OCI-LY3 (cell line): ENCODE results near the gene FCGR2B.
"Not testable (repeated sequence)": the region's sequence is repeated elsewhere in the genome, so short reads cannot be mapped to it uniquely, and the experiment has no call there.

ENCODE experiments used
- H2AFZ ChIP-seq: fragments of 200-600, 300-600 bp; shearing (Covaris generic); 2 replicates; pipeline ENCODE4 v1.6.0; 2014; ENCODE audit warnings: antibody characterized with exemption, low read depth, low read length
- H3K27ac ChIP-seq: fragments of 200-600, 300-600 bp; sonication (generic); 2 replicates; pipeline ENCODE4 v1.5.1; 2014; ENCODE audit warnings: mild to moderate bottlenecking, low read length, moderate library complexity, mixed read lengths
- H3K27me3 ChIP-seq: fragments of 200-600, 300-600 bp; sonication (generic); 2 replicates; pipeline ENCODE4 v1.6.1; 2014; ENCODE audit warnings: low read depth, low read length, mixed read lengths
- H3K36me3 ChIP-seq: fragments of 200-600, 300-600 bp; sonication (generic); replicated peaks from 2 replicates; pipeline ENCODE3; 2014; ENCODE audit warnings: low read depth, low read length, mixed read lengths
- H3K4me1 ChIP-seq: fragments of 300-600, 200-600 bp; sonication (generic); 2 replicates; pipeline ENCODE4 v1.6.1; 2014; ENCODE audit warnings: low read length, mixed read lengths
- H3K4me2 ChIP-seq: fragments of 200-600, 300-600 bp; sonication (generic); 2 replicates; pipeline ENCODE4 v1.6.1; 2014; ENCODE audit warnings: low read length, mixed read lengths
- H3K4me3 ChIP-seq: fragments of 300-600, 200-600 bp; sonication (generic); 2 replicates; pipeline ENCODE4 v1.5.1; 2014; ENCODE audit warnings: antibody characterized with exemption, mild to moderate bottlenecking, low read length, moderate library complexity
- H3K79me2 ChIP-seq: fragments of 300-600, 200-600 bp; shearing (Covaris generic); 2 replicates; pipeline ENCODE4 v1.6.1; 2014; ENCODE audit warnings: mild to moderate bottlenecking, low read length, mixed read lengths
- H3K9ac ChIP-seq: fragments of 300-600, 200-600 bp; shearing (Covaris generic); 2 replicates; pipeline ENCODE4 v1.6.0; 2014; ENCODE audit warnings: mild to moderate bottlenecking, low read length, moderate library complexity
- H3K9me3 ChIP-seq: fragments of 200-600, 300-600 bp; shearing (Covaris generic); 2 replicates; pipeline ENCODE4 v1.6.1; 2014; ENCODE audit warnings: low read length, mixed read lengths; ENCODE audit not compliant: insufficient read depth
- H4K20me1 ChIP-seq: fragments of 200-600, 300-600 bp; sonication (generic); 2 replicates; pipeline ENCODE4 v1.6.1; 2016; ENCODE audit warnings: low read length, mixed read lengths; ENCODE audit not compliant: insufficient read depth
- EZH2phosphoT487 ChIP-seq: fragments of 200-600 bp; shearing (Covaris generic); IDR thresholded peaks from 2 replicates; pipeline ENCODE4 v1.6.1; 2018; ENCODE audit warnings: antibody characterized with exemption, mixed run types, low read depth
- TF ChIP-seq, protein P1 (sequence below): fragments of 200-600, 300-600 bp; sonication (generic); IDR thresholded peaks from 2 replicates; pipeline ENCODE4 v1.5.1; 2014; ENCODE audit warnings: antibody characterized with exemption, low read length, low read depth

Gene FCGR2B

DNA sequence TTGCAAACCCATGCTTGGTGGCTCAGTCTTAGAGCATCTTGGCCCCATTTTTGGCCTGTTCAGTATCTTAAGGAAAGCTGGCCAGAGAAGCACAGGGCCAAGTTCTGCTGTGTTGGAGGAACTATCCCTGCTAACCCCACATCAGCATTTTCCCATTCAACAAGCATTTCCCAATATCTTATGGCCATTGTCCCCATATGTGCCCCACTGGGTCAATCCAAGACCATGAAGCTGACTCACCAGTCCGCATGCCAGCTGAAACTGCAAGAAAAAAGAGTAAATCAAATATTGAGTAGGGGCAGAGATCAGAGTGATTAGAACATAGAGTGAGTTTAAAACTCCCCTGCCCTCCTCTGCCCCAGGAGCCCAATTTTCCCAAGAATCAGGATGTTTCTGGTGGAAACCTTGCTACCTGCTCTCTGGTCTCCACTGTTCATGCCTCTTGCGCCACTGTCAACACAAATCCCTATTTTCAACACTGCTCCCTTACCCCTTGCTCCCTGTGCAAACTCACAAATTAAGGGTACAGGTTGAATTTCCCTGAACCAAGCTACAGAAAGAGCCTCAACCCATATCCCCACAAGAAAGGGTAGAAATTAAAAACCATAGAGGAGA lies 32.7 kb upstream of the FCGR2B start:
- not testable (repeated sequence) for H3K79me2 ChIP-seq, H3K36me3 ChIP-seq, H3K9ac ChIP-seq, H3K4me2 ChIP-seq, H3K4me1 ChIP-seq, H2AFZ ChIP-seq, H3K27ac ChIP-seq, H4K20me1 ChIP-seq, H3K4me3 ChIP-seq, H3K27me3 ChIP-seq, H3K9me3 ChIP-seq

DNA sequence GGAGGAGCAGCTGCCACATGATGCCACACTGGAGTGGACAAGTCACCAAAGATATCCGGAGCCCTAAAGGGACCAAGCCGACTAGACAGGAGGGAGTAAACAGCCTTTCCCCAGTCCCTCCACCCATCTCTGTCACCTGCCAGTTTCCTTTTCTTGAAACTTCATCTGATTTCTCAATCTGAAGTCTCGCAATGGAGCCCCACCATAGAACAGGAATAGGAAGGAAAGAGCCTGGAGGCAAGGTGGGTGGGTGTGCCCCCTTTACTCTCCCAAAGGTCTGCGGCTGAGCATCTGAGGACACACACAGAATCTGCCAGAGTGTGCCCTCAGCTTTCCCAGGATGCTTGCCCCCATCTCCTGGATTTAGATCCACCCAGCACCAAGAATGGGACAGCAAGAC lies 31.9 kb upstream of the FCGR2B start, which contains the start of gene FCGR3B:
TSS of gene FCGR3B (minus strand) at position 101 of the 400 bp plus-strand sequence. CDS start at position 19, 82 bp downstream.
- no peak within 1 kb of the TSS for H3K9ac ChIP-seq
- peaks cover 12% of the 10 kb centered on the region for H3K4me1 ChIP-seq
- no peak within 1 kb of the TSS for H3K4me2 ChIP-seq
- no peaks in the 10 kb centered on the region for H3K9me3 ChIP-seq
- H3K79me2 ChIP-seq, result no peaks in the 10 kb centered on the region
- no peak within 1 kb of the TSS for H2AFZ ChIP-seq
- H3K36me3 ChIP-seq, result no peaks in the 10 kb centered on the region
- no peak within 1 kb of the TSS for H3K4me3 ChIP-seq
- TF ChIP-seq, protein P1, sequence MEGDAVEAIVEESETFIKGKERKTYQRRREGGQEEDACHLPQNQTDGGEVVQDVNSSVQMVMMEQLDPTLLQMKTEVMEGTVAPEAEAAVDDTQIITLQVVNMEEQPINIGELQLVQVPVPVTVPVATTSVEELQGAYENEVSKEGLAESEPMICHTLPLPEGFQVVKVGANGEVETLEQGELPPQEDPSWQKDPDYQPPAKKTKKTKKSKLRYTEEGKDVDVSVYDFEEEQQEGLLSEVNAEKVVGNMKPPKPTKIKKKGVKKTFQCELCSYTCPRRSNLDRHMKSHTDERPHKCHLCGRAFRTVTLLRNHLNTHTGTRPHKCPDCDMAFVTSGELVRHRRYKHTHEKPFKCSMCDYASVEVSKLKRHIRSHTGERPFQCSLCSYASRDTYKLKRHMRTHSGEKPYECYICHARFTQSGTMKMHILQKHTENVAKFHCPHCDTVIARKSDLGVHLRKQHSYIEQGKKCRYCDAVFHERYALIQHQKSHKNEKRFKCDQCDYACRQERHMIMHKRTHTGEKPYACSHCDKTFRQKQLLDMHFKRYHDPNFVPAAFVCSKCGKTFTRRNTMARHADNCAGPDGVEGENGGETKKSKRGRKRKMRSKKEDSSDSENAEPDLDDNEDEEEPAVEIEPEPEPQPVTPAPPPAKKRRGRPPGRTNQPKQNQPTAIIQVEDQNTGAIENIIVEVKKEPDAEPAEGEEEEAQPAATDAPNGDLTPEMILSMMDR, result no peak
- no peak for TF ChIP-seq EZH2phosphoT487
- no peak within 1 kb of the TSS for H3K27ac ChIP-seq
- no peaks in the 10 kb centered on the region for H3K27me3 ChIP-seq
- H4K20me1 ChIP-seq, result no peaks in the 10 kb centered on the region

DNA sequence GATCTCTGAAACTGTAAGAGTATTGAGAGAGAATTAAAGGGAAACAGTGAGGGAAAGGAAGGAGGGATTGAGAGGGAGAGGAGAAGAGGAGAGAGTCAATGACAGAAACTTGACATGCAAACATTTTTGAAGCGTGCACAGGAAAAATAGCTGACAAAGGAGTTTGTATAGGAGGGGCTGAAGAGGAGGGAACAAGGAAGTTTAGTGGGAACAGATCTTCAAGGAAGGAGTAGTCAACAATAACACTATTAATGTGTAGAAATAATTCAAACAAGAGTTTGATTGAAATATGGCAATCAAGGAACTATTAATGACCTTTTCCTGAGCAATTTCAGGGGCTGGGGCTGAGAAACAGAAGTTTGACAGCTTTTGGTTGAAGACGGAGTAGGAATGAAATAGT lies 27.9 kb upstream of the FCGR2B start:
- not testable (repeated sequence) for H3K27ac ChIP-seq, H3K27me3 ChIP-seq, H3K79me2 ChIP-seq, H3K9ac ChIP-seq, H3K36me3 ChIP-seq, H3K9me3 ChIP-seq, H3K4me3 ChIP-seq, H3K4me2 ChIP-seq, H2AFZ ChIP-seq, H4K20me1 ChIP-seq
- H3K4me1 ChIP-seq, result peaks cover 15% of the 10 kb centered on the region

DNA sequence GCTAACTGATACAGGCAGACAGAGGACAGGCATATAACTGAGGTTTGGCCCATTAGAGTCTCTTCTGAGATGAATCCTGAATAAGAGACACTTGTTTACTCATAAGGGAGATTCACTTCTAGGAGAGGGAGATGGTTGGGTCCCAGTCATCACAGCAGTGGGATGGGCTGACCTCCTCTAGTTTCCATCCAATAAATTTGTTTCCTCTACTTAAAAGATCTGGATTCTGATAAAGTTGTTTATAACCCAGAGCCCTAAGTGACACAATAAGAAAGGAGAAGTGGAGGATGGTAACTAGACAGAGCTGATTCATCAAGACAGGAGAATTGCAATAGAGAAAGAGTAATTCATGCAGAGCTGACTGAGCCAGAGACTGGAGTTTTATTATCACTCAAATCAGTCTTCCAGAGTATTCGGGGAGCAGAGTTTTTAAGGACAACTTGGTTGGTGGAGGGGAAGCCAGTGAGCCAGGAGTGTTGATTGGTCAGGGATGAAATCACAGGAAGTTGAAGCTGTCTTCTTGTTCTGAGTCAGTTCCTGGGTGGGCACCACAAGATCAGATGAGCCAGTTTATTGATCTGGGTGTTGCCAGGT lies 26.7 kb upstream of the FCGR2B start:
- not testable (repeated sequence) for H3K79me2 ChIP-seq, H4K20me1 ChIP-seq, H3K9ac ChIP-seq, H3K4me3 ChIP-seq, H3K27ac ChIP-seq, H3K9me3 ChIP-seq, H3K27me3 ChIP-seq, H3K36me3 ChIP-seq
- Histone ChIP-seq H3K4me1 (peaks cover 15% of the 10 kb centered on the region), H3K4me2 (peak overlapping the region; percentile 46), H2AFZ (peak overlapping the region; percentile 46; the same call in 1 of the 2 replicates)

DNA sequence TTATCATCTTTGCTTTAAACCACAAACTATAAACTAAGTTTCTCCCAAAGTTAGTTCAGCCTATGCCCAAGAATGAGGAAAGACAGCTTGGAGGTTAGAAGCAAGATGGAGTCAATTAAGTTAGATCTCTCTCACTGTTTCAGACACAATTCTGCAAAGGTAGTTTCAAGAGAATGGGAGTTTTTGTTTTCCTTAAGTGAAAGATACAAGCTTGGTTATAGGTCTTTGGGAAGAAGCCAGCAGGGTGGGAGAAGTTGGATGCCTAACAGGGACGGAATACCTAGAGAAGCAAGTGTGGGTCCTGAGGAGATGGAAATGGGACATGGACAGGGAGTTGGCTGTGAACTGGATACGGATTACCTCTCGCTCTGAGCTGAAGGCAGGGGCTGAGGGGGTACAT lies 26.0 kb upstream of the FCGR2B start:
- not testable (repeated sequence) for H3K79me2 ChIP-seq, H3K4me2 ChIP-seq, H3K9ac ChIP-seq, H3K27ac ChIP-seq, H3K27me3 ChIP-seq, H4K20me1 ChIP-seq, H3K4me3 ChIP-seq, H3K36me3 ChIP-seq, H2AFZ ChIP-seq, H3K9me3 ChIP-seq
- peaks cover 15% of the 10 kb centered on the region for H3K4me1 ChIP-seq

DNA sequence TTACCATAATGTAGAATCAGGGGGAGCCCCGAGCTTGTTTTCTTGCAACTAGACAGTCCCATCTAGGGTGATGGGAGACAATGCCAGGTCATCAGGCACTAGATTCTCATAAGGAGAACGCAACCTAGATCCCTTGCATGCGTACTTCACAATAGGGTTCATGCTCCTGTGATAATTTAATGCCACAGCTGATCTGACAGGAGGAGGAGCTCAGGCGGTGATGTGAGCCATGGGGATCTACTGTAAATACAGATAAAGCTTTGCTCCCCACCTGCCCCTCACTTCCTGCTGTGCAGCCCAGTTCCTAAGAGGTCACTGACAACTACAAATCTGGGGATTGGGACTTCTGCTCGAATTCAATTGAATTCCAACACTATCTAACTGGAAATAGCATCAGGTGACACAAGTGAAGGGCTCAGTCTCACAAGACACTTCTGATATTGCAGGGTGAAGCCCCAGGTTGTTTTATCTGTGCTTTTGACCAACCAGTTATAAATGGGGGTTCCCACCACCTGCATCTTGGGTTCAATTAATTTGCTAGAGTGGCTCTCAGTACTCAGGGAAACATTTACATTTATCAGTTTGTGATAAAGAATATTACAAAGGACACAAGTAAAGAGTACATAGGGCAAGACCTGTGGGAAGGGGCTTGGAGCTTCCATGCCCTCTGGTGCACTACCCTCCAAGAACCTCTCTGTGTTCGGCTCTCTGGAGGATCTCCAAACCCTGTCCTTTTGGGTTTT lies 24.5 kb upstream of the FCGR2B start:
- H3K9me3 ChIP-seq, H2AFZ ChIP-seq, H3K79me2 ChIP-seq, H3K9ac ChIP-seq, H3K4me3 ChIP-seq, H3K4me2 ChIP-seq, H3K36me3 ChIP-seq, H4K20me1 ChIP-seq, H3K27me3 ChIP-seq, H3K27ac ChIP-seq: not testable (repeated sequence)
- H3K4me1 ChIP-seq, result peaks cover 22% of the 10 kb centered on the region

DNA sequence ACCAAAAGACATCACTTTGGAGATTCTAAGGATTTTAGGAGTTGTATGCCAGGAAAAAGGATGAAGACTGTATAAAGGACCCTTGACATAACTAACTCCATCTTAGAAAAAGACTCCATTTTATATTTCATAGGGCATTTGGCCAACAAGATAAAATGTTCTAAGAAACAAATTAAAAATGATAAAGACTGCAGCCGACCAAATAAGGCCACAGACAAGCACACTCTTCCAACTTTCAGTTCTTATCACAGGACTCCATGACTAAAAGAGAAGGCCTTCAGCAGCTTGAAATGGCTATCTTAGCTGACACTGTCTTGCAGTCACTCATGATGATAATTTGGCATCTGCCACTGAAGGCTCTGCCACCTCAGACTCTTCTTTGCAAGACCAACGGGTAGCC lies 23.7 kb upstream of the FCGR2B start:
- H3K4me3 ChIP-seq, H4K20me1 ChIP-seq, H2AFZ ChIP-seq, H3K4me2 ChIP-seq, H3K9ac ChIP-seq, H3K36me3 ChIP-seq, H3K9me3 ChIP-seq, H3K27ac ChIP-seq, H3K79me2 ChIP-seq, H3K27me3 ChIP-seq: not testable (repeated sequence)
- peaks cover 22% of the 10 kb centered on the region for H3K4me1 ChIP-seq
